GM21576 (cell line): Measurements from ENCODE around the gene PTPN6.

Experiments used
- ATAC-seq: cut with Tn5 transposase; IDR thresholded peaks from one replicate; pipeline ENCODE4 v1.9.1; 2021; ENCODE audit warnings: mild to moderate bottlenecking, moderate library complexity; ENCODE audit not compliant: unreplicated experiment

The PTPN6 gene

DNA sequence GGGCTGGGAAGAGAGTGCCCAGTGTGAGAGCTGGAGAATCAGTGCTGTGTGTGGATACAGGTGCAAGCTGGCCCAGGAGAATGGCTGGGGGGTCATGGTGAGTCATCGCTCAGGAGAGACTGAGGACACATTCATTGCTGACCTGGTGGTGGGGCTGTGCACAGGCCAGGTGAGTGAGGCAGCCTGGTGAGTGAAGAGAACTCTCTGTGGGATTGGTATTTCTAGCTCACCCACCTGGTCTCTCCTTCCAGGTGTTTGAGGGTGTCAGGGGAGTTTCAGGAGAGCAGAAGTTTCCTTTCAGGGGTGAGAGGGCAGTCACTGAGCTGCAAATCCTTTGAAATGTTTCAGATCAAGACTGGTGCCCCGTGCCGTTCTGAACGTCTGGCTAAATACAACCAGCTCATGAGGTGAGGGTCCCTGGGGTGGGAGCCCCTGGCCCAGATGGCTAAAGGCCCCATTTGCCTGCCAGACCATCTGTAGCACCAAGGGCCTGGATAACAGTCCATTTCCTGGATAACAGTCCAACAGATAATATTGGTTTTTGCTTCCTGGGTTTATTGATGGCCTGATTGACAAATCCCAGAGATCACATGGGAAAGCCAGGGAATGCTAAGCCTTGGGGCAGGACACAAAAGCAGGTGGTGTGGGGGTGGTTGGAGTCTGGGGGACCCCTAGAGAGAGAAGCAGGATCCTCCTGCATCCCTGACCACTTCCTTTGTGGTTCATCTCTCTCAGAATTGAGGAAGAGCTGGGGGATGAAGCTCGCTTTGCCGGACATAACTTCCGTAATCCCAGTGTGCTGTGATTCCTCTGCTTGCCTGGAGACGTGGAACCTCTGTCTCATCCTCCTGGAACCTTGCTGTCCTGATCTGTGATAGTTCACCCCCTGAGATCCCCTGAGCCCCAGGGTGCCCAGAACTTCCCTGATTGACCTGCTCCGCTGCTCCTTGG lies 28.9 kb upstream of the PTPN6 start:
- peak; percentile 40 for ATAC-seq

DNA sequence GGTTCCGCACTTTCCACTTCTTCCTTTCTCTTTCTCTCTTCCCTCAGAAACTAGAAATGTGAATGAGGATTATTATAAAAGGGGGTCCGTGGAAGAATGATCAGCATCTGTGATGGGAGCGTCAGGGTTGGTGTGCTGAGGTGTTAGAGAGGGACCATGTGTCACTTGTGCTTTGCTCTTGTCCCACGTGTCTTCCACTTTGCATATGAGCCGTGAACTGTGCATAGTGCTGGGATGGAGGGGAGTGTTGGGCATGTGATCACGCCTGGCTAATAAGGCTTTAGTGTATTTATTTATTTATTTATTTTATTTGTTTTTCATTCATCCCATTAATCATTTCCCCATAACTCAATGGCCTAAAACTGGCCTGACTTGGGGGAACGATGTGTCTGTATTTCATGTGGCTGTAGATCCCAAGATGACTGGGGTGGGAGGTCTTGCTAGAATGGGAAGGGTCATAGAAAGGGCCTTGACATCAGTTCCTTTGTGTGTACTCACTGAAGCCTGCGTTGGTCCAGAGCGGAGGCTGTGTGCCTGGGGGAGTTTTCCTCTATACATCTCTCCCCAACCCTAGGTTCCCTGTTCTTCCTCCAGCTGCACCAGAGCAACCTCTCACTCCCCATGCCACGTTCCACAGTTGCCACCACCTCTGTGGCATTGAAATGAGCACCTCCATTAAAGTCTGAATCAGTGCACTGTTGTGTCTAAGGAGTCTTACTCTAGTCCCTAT lies 28.0 kb upstream of the PTPN6 start:
- no peak for ATAC-seq

DNA sequence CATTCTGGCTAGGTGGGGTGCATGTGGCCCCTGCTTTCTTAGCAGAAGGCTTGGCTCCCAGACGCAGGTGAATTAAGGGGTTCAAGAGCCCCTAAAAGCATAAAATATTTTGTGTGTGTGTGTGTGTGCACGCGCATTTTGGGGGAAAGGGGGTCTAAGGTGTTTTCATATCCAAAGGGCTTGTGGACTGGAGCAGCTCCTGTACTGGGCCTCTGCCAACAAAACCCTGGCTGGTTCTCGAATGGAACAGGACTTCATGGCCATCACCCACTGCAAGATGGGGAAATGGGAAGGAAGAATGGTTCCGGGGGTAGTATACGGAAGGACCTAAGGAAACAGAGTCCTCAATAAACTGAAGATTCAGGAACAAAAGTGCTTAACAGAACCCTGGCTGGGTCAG lies 27.3 kb upstream of the PTPN6 start:
- no peak for ATAC-seq

DNA sequence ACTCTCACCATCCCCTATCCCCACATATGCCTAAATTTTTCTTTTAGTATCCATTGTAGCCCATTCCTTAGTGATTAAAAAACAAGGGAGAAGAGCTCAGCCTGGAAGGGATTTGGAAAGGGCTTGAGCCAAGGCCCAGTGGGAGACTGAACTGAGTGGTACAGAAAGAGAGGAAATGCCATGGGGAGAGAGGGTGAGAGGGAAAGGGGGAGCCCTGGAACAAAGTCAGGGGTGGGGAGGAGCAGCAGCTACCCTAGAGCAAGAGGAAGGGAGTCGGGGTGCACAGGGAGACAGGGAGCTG lies 26.0 kb upstream of the PTPN6 start:
- no peak for ATAC-seq

DNA sequence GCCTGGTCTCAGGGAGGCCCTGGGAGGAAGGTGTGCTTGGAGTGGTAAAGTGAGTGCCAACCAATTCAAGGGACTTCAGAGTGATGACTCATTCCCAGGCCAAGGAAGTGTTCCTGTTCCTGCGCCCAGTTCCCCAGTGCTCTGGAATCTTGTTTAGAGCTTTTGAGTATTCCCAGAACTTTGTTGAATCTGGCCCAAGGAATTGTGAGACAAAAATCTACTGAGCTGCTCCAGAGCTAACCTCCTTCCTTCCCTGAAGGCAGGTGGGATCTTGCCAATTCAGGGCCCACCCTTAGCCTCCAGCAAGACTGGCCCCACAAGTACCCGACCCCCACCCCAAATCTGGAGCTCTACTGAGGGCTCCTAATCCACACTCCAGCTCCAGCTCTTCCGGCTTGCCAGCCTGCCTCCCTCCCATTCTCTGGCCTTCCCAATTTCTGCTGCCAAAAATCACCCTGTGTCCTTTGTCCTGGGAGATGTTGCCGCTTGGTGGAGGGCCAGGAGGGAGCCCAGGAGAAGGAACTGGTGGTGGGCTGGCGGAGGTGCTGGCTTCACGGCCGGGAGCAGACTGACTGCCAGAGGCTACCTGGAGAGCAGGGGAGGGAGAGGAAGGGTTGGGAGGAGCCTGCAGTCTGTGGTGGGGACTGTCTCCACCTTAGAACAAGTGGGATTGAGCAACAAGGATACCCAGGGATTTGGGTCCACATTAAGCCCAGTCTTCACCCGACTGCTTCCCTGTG lies 25.4 kb upstream of the PTPN6 start:
- no peak for ATAC-seq

DNA sequence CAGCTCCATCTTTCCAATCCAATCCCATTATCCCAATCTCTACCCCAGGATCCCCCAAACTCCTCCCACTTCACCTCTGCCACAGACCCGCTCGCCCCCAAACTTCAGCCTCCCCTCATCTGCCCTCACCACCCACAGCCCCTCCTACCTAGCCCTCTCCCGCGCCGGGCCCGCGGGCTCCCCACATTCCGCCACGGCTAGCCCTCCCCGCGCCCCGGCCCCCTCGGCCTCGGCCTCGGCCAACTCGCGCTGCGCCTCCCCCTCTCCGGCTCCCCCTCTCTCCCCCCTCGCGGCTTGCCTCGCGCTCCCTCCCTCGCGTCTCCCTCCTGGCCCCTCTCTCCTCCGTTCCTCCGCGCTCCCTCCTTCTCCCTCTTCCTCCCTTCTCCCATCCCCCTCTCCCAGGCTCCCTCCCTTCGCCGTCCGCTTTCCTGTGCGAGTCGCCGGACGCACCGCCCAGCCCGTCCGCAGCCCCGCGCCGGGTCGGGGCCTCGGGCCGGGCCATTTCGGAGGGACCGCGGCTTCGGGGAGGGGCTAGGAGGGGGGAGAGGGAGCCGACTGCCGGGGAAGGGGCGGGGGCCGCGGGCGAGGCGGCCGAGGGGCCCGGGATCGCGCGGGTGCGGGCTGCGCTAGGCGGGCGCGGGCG lies 23.7 kb upstream of the PTPN6 start, which contains the start of gene ATN1:
ATN1 (plus strand) TSS at position 581 of the 643 bp plus-strand sequence. CDS start 6,043 bp downstream, outside the sequence.
- ATAC-seq, result no peak

DNA sequence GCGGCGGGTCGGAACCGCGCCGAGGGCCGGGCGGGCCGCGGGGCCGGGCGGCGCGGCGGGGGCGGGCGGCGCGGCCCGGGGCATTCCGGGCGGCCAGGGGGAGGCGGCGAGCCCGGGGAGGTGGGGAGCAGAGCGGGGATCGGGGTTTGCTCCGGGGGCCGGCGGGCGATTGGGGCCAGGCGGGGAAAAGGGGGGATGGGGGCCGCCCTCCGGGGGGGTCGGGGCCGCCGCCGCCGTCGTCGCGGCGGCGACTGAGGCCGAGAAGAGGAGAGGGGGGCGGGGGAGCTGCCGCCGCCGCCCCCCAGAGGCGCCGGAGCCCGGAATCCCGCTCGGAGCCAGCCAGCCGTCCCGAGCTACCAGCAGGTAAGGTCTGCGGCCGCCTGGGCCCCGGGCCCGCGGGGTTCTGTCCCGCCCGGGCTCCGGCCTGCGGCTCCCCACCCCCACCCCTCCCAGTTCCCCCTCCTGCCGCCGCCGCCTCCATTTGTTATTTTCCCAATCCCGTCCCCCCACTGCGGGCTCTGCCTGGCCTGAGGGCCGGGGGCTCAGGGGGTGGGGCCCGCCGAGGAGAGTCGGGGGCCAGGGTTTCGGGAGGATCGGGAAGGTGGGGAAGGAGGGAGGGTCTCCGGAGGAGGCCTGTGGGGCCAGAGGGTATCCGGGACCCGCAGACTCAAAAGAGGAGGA lies 23.0 kb upstream of the PTPN6 start:
- ATAC-seq, result no peak

DNA sequence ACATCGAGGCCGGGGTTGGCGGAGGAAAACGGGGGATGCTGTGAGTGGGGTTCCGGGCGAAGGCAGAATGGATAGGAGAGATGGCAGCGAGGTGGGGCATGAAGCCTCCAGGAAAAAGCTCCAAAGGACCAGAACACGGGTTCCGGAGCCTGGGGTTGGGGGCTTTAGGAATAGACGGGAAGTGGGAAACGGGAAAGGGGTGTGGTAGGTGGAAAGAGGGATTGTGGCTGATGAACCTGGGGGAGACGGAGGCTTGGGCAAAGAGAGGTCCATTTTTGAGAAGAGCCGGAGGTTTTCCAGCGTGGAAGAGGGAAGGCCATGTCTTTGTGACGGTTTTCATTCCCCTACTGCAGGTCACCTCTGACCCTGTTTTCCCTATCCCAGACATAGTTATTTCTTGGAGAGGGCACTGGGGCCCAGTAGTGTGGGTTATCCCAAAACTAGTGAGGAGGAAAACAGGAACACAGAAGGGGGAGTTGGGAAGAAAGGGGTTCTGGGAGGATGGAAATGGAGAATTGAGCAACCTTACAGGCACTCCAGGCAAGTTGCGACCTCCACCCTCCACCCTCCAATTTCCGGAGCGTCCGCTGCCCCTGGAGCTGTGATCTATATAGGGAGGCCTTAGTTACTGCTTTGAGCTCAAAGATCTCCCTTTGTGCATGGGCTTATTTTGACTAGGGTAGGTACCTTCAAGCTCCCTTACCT lies 22.3 kb upstream of the PTPN6 start:
- ATAC-seq, result no peak

DNA sequence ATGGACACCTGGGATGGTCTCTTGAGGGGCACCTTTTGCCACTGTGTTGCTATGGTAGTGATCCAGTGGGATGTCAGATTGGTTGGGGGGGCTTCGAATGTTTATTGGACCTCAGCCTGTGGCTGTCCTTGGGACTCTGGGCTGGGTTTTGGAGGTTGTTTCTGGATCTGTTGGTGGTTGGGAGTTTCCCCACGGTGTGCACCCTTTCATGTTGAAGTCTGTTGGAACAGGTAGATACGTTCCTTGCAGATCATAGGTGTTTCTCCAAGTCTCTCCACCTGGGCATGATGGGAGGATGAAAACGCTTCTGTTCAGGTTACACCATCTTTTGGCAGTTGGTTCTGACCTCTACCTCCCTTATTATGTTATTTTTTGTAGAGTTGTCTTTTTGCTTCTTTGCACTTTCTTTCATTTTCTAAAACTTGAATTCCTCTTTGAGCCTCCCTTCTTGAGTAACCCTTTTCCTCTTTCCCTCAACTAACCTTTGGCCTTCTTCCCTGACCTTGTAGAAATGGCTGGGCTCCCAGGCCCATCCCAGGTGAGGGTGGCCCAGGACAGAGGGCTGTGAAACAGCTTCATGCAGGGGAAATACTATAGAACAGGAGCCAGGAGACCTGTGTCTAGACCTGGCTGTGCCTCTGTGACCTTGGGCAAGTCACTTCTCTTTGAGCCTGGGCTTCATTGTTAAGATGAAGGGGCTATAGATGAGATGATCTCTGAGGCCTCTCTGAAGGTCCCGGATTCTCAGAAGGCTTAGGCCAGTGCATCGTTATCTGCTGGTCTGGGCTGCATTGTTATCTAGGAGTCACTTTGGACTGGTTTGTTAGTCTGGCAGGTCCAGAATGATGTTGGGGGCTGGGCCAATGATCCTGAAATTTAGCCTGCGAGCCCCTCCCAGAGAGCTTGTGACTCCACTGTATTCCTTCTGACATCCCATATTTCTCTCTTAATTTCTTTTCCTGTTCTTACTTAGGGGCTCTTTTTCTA lies 21.4 kb upstream of the PTPN6 start:
- no peak for ATAC-seq

DNA sequence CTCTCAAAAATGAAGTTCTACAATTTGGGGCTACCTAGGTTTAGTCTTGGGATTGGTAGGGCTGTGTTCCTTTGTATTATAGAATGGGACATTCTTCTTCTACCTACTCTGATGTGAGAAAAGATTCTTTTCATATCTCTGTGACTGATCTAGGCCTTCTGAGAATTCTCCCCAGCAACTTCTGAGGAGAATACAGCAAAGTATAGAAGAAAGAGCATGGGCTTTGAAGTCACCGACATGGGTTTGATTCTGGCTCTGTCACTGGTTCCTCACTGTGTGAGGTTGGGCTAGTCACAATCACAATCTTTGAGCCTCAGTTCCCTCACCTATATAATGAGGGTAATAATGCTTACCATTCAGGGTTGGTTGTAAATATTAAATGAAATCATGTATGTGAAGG lies 18.4 kb upstream of the PTPN6 start:
- no peak for ATAC-seq

DNA sequence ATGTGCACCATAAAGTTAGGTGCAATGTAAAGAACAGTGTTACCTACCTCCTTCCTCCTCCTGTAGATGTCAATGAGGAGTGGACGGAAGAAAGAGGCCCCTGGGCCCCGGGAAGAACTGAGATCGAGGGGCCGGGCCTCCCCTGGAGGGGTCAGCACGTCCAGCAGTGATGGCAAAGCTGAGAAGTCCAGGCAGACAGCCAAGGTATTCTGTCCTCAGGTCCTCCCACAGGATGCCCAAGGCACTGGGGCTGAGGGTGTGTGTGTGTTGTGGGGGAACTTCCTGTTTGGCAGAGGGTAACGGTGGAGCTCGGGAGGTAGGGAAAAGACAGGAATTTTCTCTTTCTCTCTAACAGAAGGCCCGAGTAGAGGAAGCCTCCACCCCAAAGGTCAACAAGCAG lies 17.0 kb upstream of the PTPN6 start:
- no peak for ATAC-seq

DNA sequence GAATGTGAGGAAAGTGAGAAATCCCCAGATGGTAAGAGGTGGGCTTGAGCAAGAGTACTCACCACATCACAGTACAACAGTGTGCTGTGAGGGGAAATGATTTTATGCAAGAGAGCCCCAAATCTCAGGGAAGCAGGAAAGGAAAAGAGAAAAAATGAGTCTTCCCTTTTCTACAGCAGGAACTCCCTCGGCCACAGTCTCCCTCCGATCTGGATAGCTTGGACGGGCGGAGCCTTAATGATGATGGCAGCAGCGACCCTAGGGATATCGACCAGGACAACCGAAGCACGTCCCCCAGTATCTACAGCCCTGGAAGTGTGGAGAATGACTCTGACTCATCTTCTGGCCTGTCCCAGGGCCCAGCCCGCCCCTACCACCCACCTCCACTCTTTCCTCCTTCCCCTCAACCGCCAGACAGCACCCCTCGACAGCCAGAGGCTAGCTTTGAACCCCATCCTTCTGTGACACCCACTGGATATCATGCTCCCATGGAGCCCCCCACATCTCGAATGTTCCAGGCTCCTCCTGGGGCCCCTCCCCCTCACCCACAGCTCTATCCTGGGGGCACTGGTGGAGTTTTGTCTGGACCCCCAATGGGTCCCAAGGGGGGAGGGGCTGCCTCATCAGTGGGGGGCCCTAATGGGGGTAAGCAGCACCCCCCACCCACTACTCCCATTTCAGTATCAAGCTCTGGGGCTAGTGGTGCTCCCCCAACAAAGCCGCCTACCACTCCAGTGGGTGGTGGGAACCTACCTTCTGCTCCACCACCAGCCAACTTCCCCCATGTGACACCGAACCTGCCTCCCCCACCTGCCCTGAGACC lies 15.6 kb upstream of the PTPN6 start:
- no peak for ATAC-seq

DNA sequence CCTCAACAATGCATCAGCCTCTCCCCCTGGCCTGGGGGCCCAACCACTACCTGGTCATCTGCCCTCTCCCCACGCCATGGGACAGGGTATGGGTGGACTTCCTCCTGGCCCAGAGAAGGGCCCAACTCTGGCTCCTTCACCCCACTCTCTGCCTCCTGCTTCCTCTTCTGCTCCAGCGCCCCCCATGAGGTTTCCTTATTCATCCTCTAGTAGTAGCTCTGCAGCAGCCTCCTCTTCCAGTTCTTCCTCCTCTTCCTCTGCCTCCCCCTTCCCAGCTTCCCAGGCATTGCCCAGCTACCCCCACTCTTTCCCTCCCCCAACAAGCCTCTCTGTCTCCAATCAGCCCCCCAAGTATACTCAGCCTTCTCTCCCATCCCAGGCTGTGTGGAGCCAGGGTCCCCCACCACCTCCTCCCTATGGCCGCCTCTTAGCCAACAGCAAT lies 14.9 kb upstream of the PTPN6 start:
- ATAC-seq, result no peak

DNA sequence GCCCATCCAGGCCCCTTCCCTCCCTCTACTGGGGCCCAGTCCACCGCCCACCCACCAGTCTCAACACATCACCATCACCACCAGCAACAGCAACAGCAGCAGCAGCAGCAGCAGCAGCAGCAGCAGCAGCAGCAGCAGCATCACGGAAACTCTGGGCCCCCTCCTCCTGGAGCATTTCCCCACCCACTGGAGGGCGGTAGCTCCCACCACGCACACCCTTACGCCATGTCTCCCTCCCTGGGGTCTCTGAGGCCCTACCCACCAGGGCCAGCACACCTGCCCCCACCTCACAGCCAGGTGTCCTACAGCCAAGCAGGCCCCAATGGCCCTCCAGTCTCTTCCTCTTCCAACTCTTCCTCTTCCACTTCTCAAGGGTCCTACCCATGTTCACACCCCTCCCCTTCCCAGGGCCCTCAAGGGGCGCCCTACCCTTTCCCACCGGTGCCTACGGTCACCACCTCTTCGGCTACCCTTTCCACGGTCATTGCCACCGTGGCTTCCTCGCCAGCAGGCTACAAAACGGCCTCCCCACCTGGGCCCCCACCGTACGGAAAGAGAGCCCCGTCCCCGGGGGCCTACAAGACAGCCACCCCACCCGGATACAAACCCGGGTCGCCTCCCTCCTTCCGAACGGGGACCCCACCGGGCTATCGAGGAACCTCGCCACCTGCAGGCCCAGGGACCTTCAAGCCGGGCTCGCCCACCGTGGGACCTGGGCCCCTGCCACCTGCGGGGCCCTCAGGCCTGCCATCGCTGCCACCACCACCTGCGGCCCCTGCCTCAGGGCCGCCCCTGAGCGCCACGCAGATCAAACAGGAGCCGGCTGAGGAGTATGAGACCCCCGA lies 14.3 kb upstream of the PTPN6 start:
- ATAC-seq, result peak; percentile 6

DNA sequence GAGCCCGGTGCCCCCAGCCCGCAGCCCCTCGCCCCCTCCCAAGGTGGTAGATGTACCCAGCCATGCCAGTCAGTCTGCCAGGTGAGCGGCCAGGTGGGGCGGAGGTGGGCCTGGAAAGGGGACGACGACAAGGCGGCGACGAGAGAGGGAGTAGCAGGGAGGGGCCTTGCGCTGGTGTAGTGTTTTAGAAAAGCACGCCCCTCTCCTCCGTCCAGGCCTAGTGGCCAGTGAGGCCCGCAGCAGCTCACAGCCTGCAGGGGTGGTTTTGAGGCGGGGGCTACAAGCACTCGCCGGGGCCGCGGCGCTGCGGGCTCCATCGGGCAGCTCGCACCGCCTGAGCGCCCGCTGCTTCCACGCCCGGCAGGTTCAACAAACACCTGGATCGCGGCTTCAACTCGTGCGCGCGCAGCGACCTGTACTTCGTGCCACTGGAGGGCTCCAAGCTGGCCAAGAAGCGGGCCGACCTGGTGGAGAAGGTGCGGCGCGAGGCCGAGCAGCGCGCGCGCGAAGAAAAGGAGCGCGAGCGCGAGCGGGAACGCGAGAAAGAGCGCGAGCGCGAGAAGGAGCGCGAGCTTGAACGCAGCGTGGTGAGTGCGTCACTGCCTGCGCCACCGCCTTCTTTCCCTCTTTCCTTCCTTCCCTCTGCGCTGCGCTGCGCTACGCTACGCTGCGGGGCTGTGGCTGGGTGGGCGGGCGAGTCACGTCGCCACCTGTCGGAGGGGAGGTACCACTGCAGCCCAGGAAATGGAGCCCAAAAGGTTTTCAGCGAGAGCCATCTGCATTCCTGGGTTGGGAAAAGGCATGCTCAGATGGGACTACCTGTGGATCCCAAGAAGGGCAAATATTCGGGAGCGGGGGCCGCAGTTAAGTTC lies 13.4 kb upstream of the PTPN6 start:
- peak; percentile 89 for ATAC-seq
